VCaP (cell line): Measurements from ENCODE around the gene HACE1.

Experiments used
- H3K27ac ChIP-seq: fragments of 450-650 bp; 2 replicates; pipeline ENCODE4 v1.5.1; 2017
- CTCF ChIP-seq: fragments of 450-650 bp; conservative IDR thresholded peaks from 2 replicates; pipeline ENCODE4 v1.5.1; 2017; ENCODE audit warnings: mild to moderate bottlenecking, moderate library complexity

HACE1 gene

GRCh38 chr6:104688283-104688969, 171.3 kb downstream of the HACE1 start:
- TF ChIP-seq CTCF, result no peak
- H3K27ac ChIP-seq, result no peak overlapping the region

DNA sequence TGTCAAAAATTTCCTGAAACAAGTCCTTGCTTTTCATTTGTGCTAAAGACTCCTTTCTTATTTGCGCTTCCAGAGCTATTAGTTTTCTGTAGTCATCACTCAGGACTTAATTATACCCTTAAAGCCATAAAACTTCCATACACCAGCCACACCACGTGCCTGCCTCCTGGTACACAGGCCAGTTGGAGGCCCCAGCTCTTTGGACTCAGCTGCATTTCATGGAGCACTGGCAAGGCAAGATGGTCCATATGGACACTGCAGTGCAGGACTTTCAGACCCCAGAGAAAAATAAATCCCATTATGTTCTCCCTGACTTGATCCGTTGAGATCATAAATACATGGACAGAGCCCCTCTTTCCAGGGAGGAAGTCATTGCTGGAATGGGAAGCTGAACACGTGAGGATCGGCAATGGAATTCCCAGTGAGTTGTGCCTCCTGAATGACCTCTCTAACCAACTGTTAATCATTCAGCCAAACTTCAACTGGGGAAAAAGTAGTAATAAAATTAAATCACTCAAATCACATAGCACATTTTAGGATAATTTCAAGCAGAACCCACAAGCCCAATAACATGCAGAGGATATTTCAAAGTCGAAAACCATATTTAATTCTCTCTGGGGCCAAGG, 173.1 kb downstream of the HACE1 start:
- no peak overlapping the region for H3K27ac ChIP-seq
- no peak for TF ChIP-seq CTCF

DNA sequence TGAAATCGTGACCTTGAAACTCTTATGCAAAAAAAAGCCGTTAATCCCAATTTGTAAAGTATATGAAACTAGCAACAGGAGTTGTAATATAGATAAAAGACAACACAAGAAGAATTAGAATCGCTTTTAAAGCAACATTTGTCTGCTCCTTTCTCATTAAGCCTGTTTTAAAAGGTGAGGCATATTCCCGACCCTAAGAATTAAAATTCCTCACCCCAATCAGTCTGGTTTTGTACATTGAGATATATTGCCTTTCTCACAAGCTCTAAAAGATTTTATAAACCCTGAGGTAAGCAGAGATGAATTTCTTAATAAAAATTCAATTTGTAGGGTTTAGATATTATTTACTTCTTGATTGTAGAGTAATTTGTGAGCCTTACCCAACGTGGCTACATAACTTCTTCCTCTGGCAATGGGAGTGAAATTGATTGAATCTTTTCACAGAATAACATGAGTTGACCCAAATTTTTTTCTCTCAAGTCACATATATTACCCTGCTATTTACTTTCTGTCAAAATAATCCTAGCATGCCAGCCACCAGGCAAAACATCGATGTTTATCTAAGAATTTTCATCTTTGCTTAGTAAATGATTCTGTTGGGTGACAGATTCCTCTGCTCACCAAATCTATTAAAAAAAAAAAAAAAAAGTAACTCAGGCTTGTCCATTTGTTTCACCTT, 173.7 kb downstream of the HACE1 start:
- no peak overlapping the region for H3K27ac ChIP-seq
- TF ChIP-seq CTCF, result no peak

GRCh38 chr6:104684911-104685415, 174.8 kb downstream of the HACE1 start:
- no peak overlapping the region for H3K27ac ChIP-seq
- TF ChIP-seq CTCF, result no peak

- no peak for TF ChIP-seq CTCF
These were observed 175.9 kb downstream of the HACE1 start for GRCh38 chr6:104683809-104684208.

GRCh38 chr6:104682722-104683643, 176.7 kb downstream of the HACE1 start:
- peak; percentile 75 for TF ChIP-seq CTCF
- H3K27ac ChIP-seq, result no peak overlapping the region

More at GRCh38 chr6:104683809-104684208, 175.9 kb downstream of the HACE1 start:
- H3K27ac ChIP-seq, result no peak overlapping the region
